H9 (cell line): ENCODE results near the gene SSPN. TPM values are rescaled to one million over a fixed set of nuclear protein-coding genes. Genes with fewer than 3 reads are reported as not detected.

Experiments used
- DNase-seq: peaks from one replicate; pipeline ENCODE4 v3.0.0-alpha.2; 2017
- H2AFZ ChIP-seq: one replicate; pipeline ENCODE4 v1.6.1; 2013; ENCODE audit warnings: mild to moderate bottlenecking, low read length, control low read depth, moderate library complexity
- H2AK5ac ChIP-seq: 2 replicates; pipeline ENCODE4 v1.6.1; 2013; ENCODE audit warnings: low read length, control low read depth, mixed read lengths; ENCODE audit not compliant: insufficient read length
- H2BK120ac ChIP-seq: one replicate; pipeline ENCODE4 v1.6.1; 2013; ENCODE audit warnings: low read depth, mild to moderate bottlenecking, low read length, control low read depth, inconsistent platforms; ENCODE audit not compliant: poor library complexity, severe bottlenecking
- H2BK12ac ChIP-seq: 2 replicates; pipeline ENCODE4 v1.6.1; 2013; ENCODE audit warnings: low read length, control low read depth, mixed read lengths, low read depth; ENCODE audit not compliant: insufficient read length
- H2BK15ac ChIP-seq: 2 replicates; pipeline ENCODE4 v1.6.1; 2013; ENCODE audit warnings: low read depth, low read length, control low read depth
- H2BK20ac ChIP-seq: one replicate; pipeline ENCODE4 v1.6.1; 2013; ENCODE audit warnings: low read depth, mild to moderate bottlenecking, low read length, control low read depth, inconsistent platforms; ENCODE audit not compliant: poor library complexity, severe bottlenecking
- H2BK5ac ChIP-seq: 2 replicates; pipeline ENCODE4 v1.6.1; 2013; ENCODE audit warnings: low read length, control low read depth, mixed read lengths; ENCODE audit not compliant: insufficient read length
- H3K14ac ChIP-seq: 2 replicates; pipeline ENCODE4 v1.6.1; 2013; ENCODE audit warnings: low read length, control low read depth; ENCODE audit not compliant: insufficient read depth
- H3K18ac ChIP-seq: 2 replicates; pipeline ENCODE4 v1.6.1; 2013; ENCODE audit warnings: low read depth, mild to moderate bottlenecking, mixed read lengths, low read length, control low read depth; ENCODE audit not compliant: insufficient read length
- H3K23ac ChIP-seq: 2 replicates; pipeline ENCODE4 v1.6.1; 2013; ENCODE audit warnings: low read length, control low read depth, mixed read lengths, low read depth; ENCODE audit not compliant: insufficient read length
- H3K23me2 ChIP-seq: 2 replicates; pipeline ENCODE4 v1.6.1; 2013; ENCODE audit warnings: low read depth, mild to moderate bottlenecking, mixed read lengths, low read length, control low read depth; ENCODE audit not compliant: insufficient read length, poor library complexity, severe bottlenecking
- H3K27ac ChIP-seq: 2 replicates; pipeline ENCODE4 v1.5.1; 2013; ENCODE audit warnings: low read length, control low read depth, mixed read lengths, low read depth; ENCODE audit not compliant: insufficient read length
- H3K27me3 ChIP-seq: 2 replicates; pipeline ENCODE4 v1.6.1; 2013; ENCODE audit warnings: low read length, control low read depth, inconsistent platforms; ENCODE audit not compliant: insufficient read depth
- H3K4ac ChIP-seq: 2 replicates; pipeline ENCODE4 v1.6.1; 2013; ENCODE audit warnings: low read depth, mild to moderate bottlenecking, control low read depth, inconsistent platforms, low read length, moderate library complexity
- H3K4me1 ChIP-seq: 2 replicates; pipeline ENCODE4 v1.6.1; 2013; ENCODE audit warnings: low read length, control low read depth, inconsistent platforms; ENCODE audit not compliant: insufficient read depth
- H3K4me2 ChIP-seq: 2 replicates; pipeline ENCODE4 v1.6.1; 2013; ENCODE audit warnings: low read length, control low read depth, mixed read lengths; ENCODE audit not compliant: insufficient read length, insufficient read depth
- H3K56ac ChIP-seq: 2 replicates; pipeline ENCODE4 v1.6.1; 2013; ENCODE audit warnings: low read depth, mild to moderate bottlenecking, mixed read lengths, low read length, control low read depth; ENCODE audit not compliant: insufficient read length
- H3K79me1 ChIP-seq: 2 replicates; pipeline ENCODE4 v1.6.1; 2013; ENCODE audit warnings: low read depth, mild to moderate bottlenecking, moderate library complexity, low read length, control low read depth, inconsistent platforms; ENCODE audit not compliant: insufficient read depth, poor library complexity, severe bottlenecking
- H3K79me2 ChIP-seq: 2 replicates; pipeline ENCODE4 v1.6.1; 2013; ENCODE audit warnings: low read length, control low read depth, inconsistent platforms; ENCODE audit not compliant: insufficient read depth
- H3K9ac ChIP-seq: 2 replicates; pipeline ENCODE4 v1.6.1; 2013; ENCODE audit warnings: low read length, control low read depth, mixed read lengths; ENCODE audit not compliant: insufficient read length; ENCODE audit errors: extremely low read depth
- H3K9me3 ChIP-seq: one replicate; pipeline ENCODE4 v1.6.1; 2013; ENCODE audit warnings: low read depth, low read length, inconsistent platforms; ENCODE audit not compliant: control insufficient read depth
- H3T11ph ChIP-seq: one replicate; pipeline ENCODE4 v1.6.1; 2013; ENCODE audit warnings: mild to moderate bottlenecking, low read length, control low read depth, inconsistent platforms
- H4K20me1 ChIP-seq: one replicate; pipeline ENCODE4 v1.6.1; 2013; ENCODE audit not compliant: control insufficient read depth, insufficient read length, insufficient read depth
- H4K5ac ChIP-seq: 2 replicates; pipeline ENCODE4 v1.6.1; 2013; ENCODE audit warnings: low read depth, mild to moderate bottlenecking, mixed read lengths, low read length, control low read depth; ENCODE audit not compliant: insufficient read length
- H4K8ac ChIP-seq: replicated peaks from 2 replicates; pipeline ENCODE4 v1.6.1; 2013; ENCODE audit warnings: low read length, control low read depth, mixed read lengths, low read depth; ENCODE audit not compliant: insufficient read length
- H4K91ac ChIP-seq: 2 replicates; pipeline ENCODE4 v1.6.1; 2013; ENCODE audit warnings: low read depth, mild to moderate bottlenecking, moderate library complexity, mixed read lengths, low read length, control low read depth; ENCODE audit not compliant: insufficient read length
- H3K27ac Mint-ChIP-seq, 3 experiments: 2 replicates in 2 of 3; 3 replicates in 1 of 3; pipeline ENCODE4 v1.8.0; 2020 to 2021; ENCODE audit warnings: mixed read lengths in 3 of 3, mild to moderate bottlenecking in 1 of 3, moderate library complexity in 1 of 3
- H3K27me3 Mint-ChIP-seq: 2 replicates; pipeline ENCODE4 v1.8.0; 2021; ENCODE audit warnings: low read depth, mild to moderate bottlenecking, moderate library complexity, mixed read lengths
- H3K36me3 Mint-ChIP-seq, 3 experiments: 2 replicates in 2 of 3; 3 replicates in 1 of 3; pipeline ENCODE4 v1.8.0; 2020 to 2021; ENCODE audit warnings: low read depth in 3 of 3, mixed read lengths in 3 of 3; ENCODE audit not compliant: insufficient read depth in 1 of 3
- H3K4me1 Mint-ChIP-seq, 2 experiments: 2 replicates each; pipeline ENCODE4 v1.8.0; 2020; ENCODE audit warnings: mixed read lengths in 2 of 2
- H3K4me3 Mint-ChIP-seq, 2 experiments: 2 replicates in 1 of 2; 3 replicates in 1 of 2; pipeline ENCODE4 v1.8.0; 2020 to 2021; ENCODE audit warnings: mild to moderate bottlenecking in 2 of 2, mixed read lengths in 2 of 2, moderate library complexity in 1 of 2
- H3K9me3 Mint-ChIP-seq, 2 experiments: 2 replicates in 1 of 2; 3 replicates in 1 of 2; pipeline ENCODE4 v1.8.0; 2020; ENCODE audit warnings: mild to moderate bottlenecking in 2 of 2, mixed read lengths in 2 of 2, moderate library complexity in 1 of 2
- WGBS: extraction: QIAGEN DNeasy Blood & Tissue Kit; methylation state at CpG from one replicate; pipeline ENCODE4 v1.1.7; 2013; ENCODE audit warnings: missing lambda C conversion rate, low lambda C conversion rate, mixed read lengths; ENCODE audit not compliant: insufficient read length; ENCODE audit errors: extremely low coverage; 5-methylcytosine and 5-hydroxymethylcytosine counted together
- total RNA-seq: library from RNA; stranded (reverse); gene quantifications from 2 replicates; pipeline ENCODE4 v1.2.1, GENCODE V29; 2021
- TF ChIP-seq, protein P1 (sequence below): fragments of 200-600 bp; sonication (generic); conservative IDR thresholded peaks from 3 replicates; pipeline ENCODE4 v1.8.0; 2021; ENCODE audit warnings: antibody characterized with exemption, mild to moderate bottlenecking

Gene SSPN
- total RNA-seq, 1 experiment from 2014 or later, result 0.81 TPM

DNA sequence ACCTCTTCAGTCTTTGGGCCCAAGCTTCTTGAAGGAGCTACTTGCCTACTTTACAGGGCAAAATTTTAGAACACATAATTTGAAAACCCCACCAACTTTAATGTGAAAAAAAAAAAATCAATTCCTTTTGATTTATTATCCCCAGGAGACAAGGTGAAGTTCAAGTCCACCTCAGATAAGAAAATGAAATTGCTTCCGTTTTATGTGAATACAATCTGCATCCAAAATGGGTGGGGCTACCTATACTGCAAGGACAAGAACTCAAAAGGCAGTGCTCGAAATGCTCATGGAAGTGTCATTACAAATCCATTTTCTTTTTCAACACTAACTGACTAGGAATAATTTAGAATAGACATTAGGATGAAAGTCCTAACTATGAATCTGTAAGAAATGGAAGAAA, 45.7 kb downstream of the SSPN start:
- Histone ChIP-seq H4K20me1 (no peaks in the 10 kb centered on the region), H2BK120ac (no peak overlapping the region), H2AFZ (no peak overlapping the region), H3K27ac (no peak overlapping the region), H2BK12ac (no peak overlapping the region), H2BK5ac (no peak overlapping the region), H4K91ac (no peak overlapping the region), H3K79me2 (no peaks in the 10 kb centered on the region), H3K56ac (no peak overlapping the region), H3K14ac (no peak overlapping the region), H3K23me2 (no peaks in the 10 kb centered on the region), H4K8ac (no peak overlapping the region), H3K9ac (no peak overlapping the region), H2BK20ac (no peak overlapping the region), H4K5ac (no peak overlapping the region), H3K4ac (no peak overlapping the region), H2BK15ac (no peak overlapping the region), H3K9me3 (no peaks in the 10 kb centered on the region), H3K27me3 (no peaks in the 10 kb centered on the region), H3K18ac (no peak overlapping the region), H3K4me1 (no peaks in the 10 kb centered on the region), H3T11ph (no peak overlapping the region), H3K79me1 (no peaks in the 10 kb centered on the region), H3K23ac (no peak overlapping the region), H3K4me2 (no peak overlapping the region), H2AK5ac (no peak overlapping the region)
- no peaks in the 10 kb centered on the region for H3K36me3 Mint-ChIP-seq
- H3K4me3 Mint-ChIP-seq, result no peak overlapping the region
- TF ChIP-seq, protein P1, sequence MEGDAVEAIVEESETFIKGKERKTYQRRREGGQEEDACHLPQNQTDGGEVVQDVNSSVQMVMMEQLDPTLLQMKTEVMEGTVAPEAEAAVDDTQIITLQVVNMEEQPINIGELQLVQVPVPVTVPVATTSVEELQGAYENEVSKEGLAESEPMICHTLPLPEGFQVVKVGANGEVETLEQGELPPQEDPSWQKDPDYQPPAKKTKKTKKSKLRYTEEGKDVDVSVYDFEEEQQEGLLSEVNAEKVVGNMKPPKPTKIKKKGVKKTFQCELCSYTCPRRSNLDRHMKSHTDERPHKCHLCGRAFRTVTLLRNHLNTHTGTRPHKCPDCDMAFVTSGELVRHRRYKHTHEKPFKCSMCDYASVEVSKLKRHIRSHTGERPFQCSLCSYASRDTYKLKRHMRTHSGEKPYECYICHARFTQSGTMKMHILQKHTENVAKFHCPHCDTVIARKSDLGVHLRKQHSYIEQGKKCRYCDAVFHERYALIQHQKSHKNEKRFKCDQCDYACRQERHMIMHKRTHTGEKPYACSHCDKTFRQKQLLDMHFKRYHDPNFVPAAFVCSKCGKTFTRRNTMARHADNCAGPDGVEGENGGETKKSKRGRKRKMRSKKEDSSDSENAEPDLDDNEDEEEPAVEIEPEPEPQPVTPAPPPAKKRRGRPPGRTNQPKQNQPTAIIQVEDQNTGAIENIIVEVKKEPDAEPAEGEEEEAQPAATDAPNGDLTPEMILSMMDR, result no peak
- no peaks in the 10 kb centered on the region for H3K9me3 Mint-ChIP-seq
- WGBS, result no CpG with 5 or more reads among the region's 2 CpGs
- no peak for DNase-seq
- H3K27ac Mint-ChIP-seq, result no peak overlapping the region
- peaks cover 3% of the 10 kb centered on the region for H3K27me3 Mint-ChIP-seq
- peaks cover 0 to 5% of the 10 kb centered on the region in 2 experiments; a peak in 2 of 4 replicates for H3K4me1 Mint-ChIP-seq
